ENCODE results near the gene RNF157. TPM values are rescaled to one million over a fixed set of nuclear protein-coding genes. Genes with fewer than 3 reads are reported as not detected.

RNF157 gene
- total and polyA plus RNA-seq, 2 experiments from 2014 or later: 5.0 to 8.6 TPM

GRCh38 chr17:76142585-76143041, 97.7 kb downstream of the RNF157 start:
- H2AFZ ChIP-seq: no peak overlapping the region
- 79% methylated on average over 6 of the region's 6 CpGs for WGBS (ENCODE audit: low lambda C conversion rate, missing lambda C conversion rate)
- no peak for DNase-seq (ENCODE audit: low spot score)
- H3K27me3 ChIP-seq: peaks cover 34% of the 10 kb centered on the region
- TF ChIP-seq EZH2 (IDR thresholded peaks at IDR 0.05; ENCODE audit: borderline replicate concordance) (no peak), CTCF (IDR thresholded peaks at IDR 0.05; ENCODE audit: poor library complexity) (no peak), EZH2phosphoT487 (IDR thresholded peaks at IDR 0.05; ENCODE audit: low read depth, severe bottlenecking, unreplicated experiment) (no peak)
- no peaks in the 10 kb centered on the region for H3K9me3 ChIP-seq (ENCODE audit: low read depth)
- no peaks in the 10 kb centered on the region for H4K20me1 ChIP-seq (ENCODE audit: insufficient read depth, poor library complexity, severe bottlenecking)
- H3K9me2 ChIP-seq (replicated peaks; ENCODE audit: insufficient read depth): no peaks in the 10 kb centered on the region
- no peak overlapping the region for H3K4me3 ChIP-seq
- H3K36me3 ChIP-seq (replicated peaks; ENCODE audit: insufficient read depth, low read depth): no peaks in the 10 kb centered on the region
- H3K79me2 ChIP-seq: no peaks in the 10 kb centered on the region
- no peak overlapping the region for H3K27ac ChIP-seq
- no peak overlapping the region for H3K4me2 ChIP-seq
- H3K4me1 ChIP-seq (ENCODE audit: insufficient read depth): peaks cover 29% of the 10 kb centered on the region

- DNase-seq (ENCODE audit: low spot score): no peak
- Histone ChIP-seq H3K27ac (no peak overlapping the region), H3K27me3 (peaks cover 39% of the 10 kb centered on the region), H3K9me2 (replicated peaks; ENCODE audit: insufficient read depth) (no peaks in the 10 kb centered on the region), H3K4me2 (peak overlapping the region; percentile 97), H3K79me2 (no peaks in the 10 kb centered on the region), H2AFZ (no peak overlapping the region), H3K4me1 (ENCODE audit: insufficient read depth) (peaks cover 33% of the 10 kb centered on the region), H3K4me3 (no peak overlapping the region), H3K9me3 (ENCODE audit: low read depth) (no peaks in the 10 kb centered on the region), H3K36me3 (replicated peaks; ENCODE audit: insufficient read depth, low read depth) (no peaks in the 10 kb centered on the region), H4K20me1 (ENCODE audit: insufficient read depth, poor library complexity, severe bottlenecking) (no peaks in the 10 kb centered on the region)
- no peak for TF ChIP-seq EZH2phosphoT487 (IDR thresholded peaks at IDR 0.05; ENCODE audit: low read depth, severe bottlenecking, unreplicated experiment)
- TF ChIP-seq CTCF (IDR thresholded peaks at IDR 0.05; ENCODE audit: poor library complexity): no peak
- TF ChIP-seq EZH2 (IDR thresholded peaks at IDR 0.05; ENCODE audit: borderline replicate concordance): no peak
- 42% methylated on average over 10 of the region's 10 CpGs for WGBS (ENCODE audit: low lambda C conversion rate, missing lambda C conversion rate)
These were observed 98.2 kb downstream of the RNF157 start for GRCh38 chr17:76142039-76142584.

- DNase-seq (ENCODE audit: low spot score): peak; percentile 94
- H3K79me2 ChIP-seq: no peaks in the 10 kb centered on the region
- TF ChIP-seq EZH2 (IDR thresholded peaks at IDR 0.05; ENCODE audit: borderline replicate concordance): no peak
- H3K4me1 ChIP-seq (ENCODE audit: insufficient read depth): peaks cover 34% of the 10 kb centered on the region
- peak within 1 kb of the TSS; percentile 43 for H3K4me3 ChIP-seq
- H4K20me1 ChIP-seq (ENCODE audit: insufficient read depth, poor library complexity, severe bottlenecking): no peaks in the 10 kb centered on the region
- H3K4me2 ChIP-seq: peak within 1 kb of the TSS; percentile 97
- peaks cover 44% of the 10 kb centered on the region for H3K27me3 ChIP-seq
- H3K27ac ChIP-seq: no peak within 1 kb of the TSS
- WGBS (ENCODE audit: low lambda C conversion rate, missing lambda C conversion rate): 7% methylated on average over 31 of the region's 59 CpGs
- H3K9me3 ChIP-seq (ENCODE audit: low read depth): no peaks in the 10 kb centered on the region
- no peaks in the 10 kb centered on the region for H3K36me3 ChIP-seq (replicated peaks; ENCODE audit: insufficient read depth, low read depth)
- no peaks in the 10 kb centered on the region for H3K9me2 ChIP-seq (replicated peaks; ENCODE audit: insufficient read depth)
- peak within 1 kb of the TSS; percentile 26 for H2AFZ ChIP-seq
These were observed 98.9 kb downstream of the RNF157 start, which contains the start of gene FOXJ1 for GRCh38 chr17:76141212-76142038. FOXJ1 (minus strand) TSS chr17:76141245; CDS start chr17:76140395, 850 bp downstream.

GRCh38 chr17:76140661-76141211, 99.6 kb downstream of the RNF157 start:
- H4K20me1 ChIP-seq (ENCODE audit: insufficient read depth, poor library complexity, severe bottlenecking): no peaks in the 10 kb centered on the region
- no peak for DNase-seq (ENCODE audit: low spot score)
- peak; percentile 5 for TF ChIP-seq EZH2 (IDR thresholded peaks at IDR 0.05; ENCODE audit: borderline replicate concordance)
- peak; percentile 43 for TF ChIP-seq EZH2phosphoT487 (IDR thresholded peaks at IDR 0.05; ENCODE audit: low read depth, severe bottlenecking, unreplicated experiment)
- TF ChIP-seq CTCF (IDR thresholded peaks at IDR 0.05; ENCODE audit: poor library complexity): no peak
- H3K36me3 ChIP-seq (replicated peaks; ENCODE audit: insufficient read depth, low read depth): no peaks in the 10 kb centered on the region
- peaks cover 34% of the 10 kb centered on the region for H3K4me1 ChIP-seq (ENCODE audit: insufficient read depth)
- no peak overlapping the region for H2AFZ ChIP-seq
- 9% methylated on average over 21 of the region's 24 CpGs for WGBS (ENCODE audit: low lambda C conversion rate, missing lambda C conversion rate)
- no peaks in the 10 kb centered on the region for H3K79me2 ChIP-seq
- H3K9me2 ChIP-seq (replicated peaks; ENCODE audit: insufficient read depth): no peaks in the 10 kb centered on the region
- no peak overlapping the region for H3K4me3 ChIP-seq
- H3K27ac ChIP-seq: no peak overlapping the region
- no peaks in the 10 kb centered on the region for H3K9me3 ChIP-seq (ENCODE audit: low read depth)
- H3K4me2 ChIP-seq: peak overlapping the region; percentile 97
- peaks cover 46% of the 10 kb centered on the region for H3K27me3 ChIP-seq

All from hepatocyte (in vitro differentiated cells).